Mesenchymal stem cell (in vitro differentiated cells and primary cell): ENCODE data around the gene CDH4.

ENCODE experiments used
- DNase-seq: peaks from one replicate; pipeline ENCODE4 v3.0.0-alpha.2; 2013
- H2AFZ ChIP-seq: one replicate; pipeline ENCODE4 v1.6.1; 2013; ENCODE audit warnings: low read depth, mild to moderate bottlenecking, control low read depth, inconsistent platforms, low read length, moderate library complexity
- H2AK5ac ChIP-seq: 2 replicates; pipeline ENCODE4 v1.6.1; 2013; ENCODE audit warnings: low read length, moderate library complexity, mild to moderate bottlenecking, inconsistent platforms; ENCODE audit not compliant: severe bottlenecking
- H2BK120ac ChIP-seq: one replicate; pipeline ENCODE4 v1.6.1; 2013; ENCODE audit warnings: low read depth, mild to moderate bottlenecking, inconsistent platforms, low read length, moderate library complexity
- H2BK12ac ChIP-seq, 2 experiments: one replicate each; pipeline ENCODE4 v1.6.1; 2013; ENCODE audit warnings: inconsistent platforms in 2 of 2, low read length in 2 of 2, mild to moderate bottlenecking in 2 of 2, moderate library complexity in 2 of 2, control low read depth in 1 of 2
- H2BK15ac ChIP-seq: one replicate; pipeline ENCODE4 v1.6.1; 2013; ENCODE audit warnings: mild to moderate bottlenecking, low read depth, inconsistent platforms; ENCODE audit not compliant: poor library complexity, severe bottlenecking
- H2BK5ac ChIP-seq: 2 replicates; pipeline ENCODE4 v1.6.1; 2013; ENCODE audit warnings: low read depth, mild to moderate bottlenecking, low read length, control low read depth, inconsistent platforms; ENCODE audit not compliant: poor library complexity, severe bottlenecking
- H3K14ac ChIP-seq, 2 experiments: one replicate each; pipeline ENCODE4 v1.6.1; 2013; ENCODE audit warnings: inconsistent platforms in 2 of 2, low read length in 2 of 2, control low read depth in 1 of 2, mild to moderate bottlenecking in 1 of 2, moderate library complexity in 1 of 2
- H3K18ac ChIP-seq, 2 experiments: one replicate each; pipeline ENCODE4 v1.6.1; 2013; ENCODE audit warnings: inconsistent platforms in 2 of 2, low read length in 2 of 2, control low read depth in 1 of 2, low read depth in 1 of 2, mild to moderate bottlenecking in 1 of 2
- H3K23ac ChIP-seq, 2 experiments: one replicate each; pipeline ENCODE4 v1.6.1; 2013; ENCODE audit warnings: inconsistent platforms in 2 of 2, low read length in 2 of 2, mild to moderate bottlenecking in 2 of 2, moderate library complexity in 2 of 2, control low read depth in 1 of 2
- H3K27ac ChIP-seq: 2 replicates; pipeline ENCODE4 v1.5.1; 2013; ENCODE audit warnings: mild to moderate bottlenecking, moderate library complexity, low read length, control low read depth, inconsistent platforms; ENCODE audit not compliant: poor library complexity, severe bottlenecking
- H3K27me3 ChIP-seq, 2 experiments: 2 replicates each; pipeline versions ENCODE4 v1.6.1 to v1.7.0; 2013; ENCODE audit warnings: low read length in 2 of 2, mild to moderate bottlenecking in 2 of 2, moderate library complexity in 2 of 2, control low read depth in 1 of 2, inconsistent platforms in 1 of 2; ENCODE audit not compliant: control insufficient read depth in 1 of 2, insufficient read depth in 1 of 2
- H3K36me3 ChIP-seq, 2 experiments: 2 replicates each; pipeline versions ENCODE4 v1.6.1 to v1.7.0; 2013; ENCODE audit warnings: low read length in 2 of 2, control low read depth in 1 of 2, inconsistent platforms in 1 of 2, low read depth in 1 of 2, mild to moderate bottlenecking in 1 of 2; ENCODE audit not compliant: insufficient read depth in 2 of 2, control insufficient read depth in 1 of 2
- H3K4ac ChIP-seq, 2 experiments: one replicate each; pipeline ENCODE4 v1.6.1; 2013; ENCODE audit warnings: inconsistent platforms in 2 of 2, low read length in 2 of 2, mild to moderate bottlenecking in 2 of 2, moderate library complexity in 2 of 2, control low read depth in 1 of 2, low read depth in 1 of 2
- H3K4me1 ChIP-seq: 2 replicates; pipeline ENCODE4 v1.6.1; 2013; ENCODE audit warnings: low read depth, low read length, control low read depth; ENCODE audit not compliant: control insufficient read depth, insufficient read depth
- H3K4me2 ChIP-seq: 2 replicates; pipeline ENCODE4 v1.6.1; 2013; ENCODE audit warnings: low read length, mild to moderate bottlenecking, inconsistent platforms; ENCODE audit not compliant: poor library complexity, severe bottlenecking
- H3K4me3 ChIP-seq, 2 experiments: 2 replicates each; pipeline versions ENCODE4 v1.5.1 to v1.7.0; 2013; ENCODE audit warnings: low read length in 2 of 2, mild to moderate bottlenecking in 2 of 2, control low read depth in 1 of 2, low read depth in 1 of 2; ENCODE audit not compliant: insufficient read depth in 1 of 2
- H3K79me1 ChIP-seq: replicated peaks from 2 replicates; pipeline ENCODE4 v1.6.1; 2013; ENCODE audit warnings: mild to moderate bottlenecking, control low read depth, low read length, inconsistent platforms; ENCODE audit not compliant: poor library complexity, severe bottlenecking
- H3K9ac ChIP-seq: 2 replicates; pipeline ENCODE4 v1.7.0; 2013; ENCODE audit warnings: mild to moderate bottlenecking, low read length, moderate library complexity
- H3K9me3 ChIP-seq: 2 replicates; pipeline ENCODE4 v1.7.0; 2013; ENCODE audit warnings: mild to moderate bottlenecking, low read length; ENCODE audit not compliant: control insufficient read depth
- H4K8ac ChIP-seq: one replicate; pipeline ENCODE4 v1.6.1; 2013; ENCODE audit warnings: inconsistent platforms, mild to moderate bottlenecking, low read length, moderate library complexity
- H4K91ac ChIP-seq: one replicate; pipeline ENCODE4 v1.6.1; 2013; ENCODE audit warnings: mild to moderate bottlenecking, low read length, inconsistent platforms
- WGBS: methylation state at CpG from one replicate; pipeline ENCODE4 v1.1.7; 2013; ENCODE audit warnings: mixed read lengths; 5-methylcytosine and 5-hydroxymethylcytosine counted together

Gene CDH4

DNA sequence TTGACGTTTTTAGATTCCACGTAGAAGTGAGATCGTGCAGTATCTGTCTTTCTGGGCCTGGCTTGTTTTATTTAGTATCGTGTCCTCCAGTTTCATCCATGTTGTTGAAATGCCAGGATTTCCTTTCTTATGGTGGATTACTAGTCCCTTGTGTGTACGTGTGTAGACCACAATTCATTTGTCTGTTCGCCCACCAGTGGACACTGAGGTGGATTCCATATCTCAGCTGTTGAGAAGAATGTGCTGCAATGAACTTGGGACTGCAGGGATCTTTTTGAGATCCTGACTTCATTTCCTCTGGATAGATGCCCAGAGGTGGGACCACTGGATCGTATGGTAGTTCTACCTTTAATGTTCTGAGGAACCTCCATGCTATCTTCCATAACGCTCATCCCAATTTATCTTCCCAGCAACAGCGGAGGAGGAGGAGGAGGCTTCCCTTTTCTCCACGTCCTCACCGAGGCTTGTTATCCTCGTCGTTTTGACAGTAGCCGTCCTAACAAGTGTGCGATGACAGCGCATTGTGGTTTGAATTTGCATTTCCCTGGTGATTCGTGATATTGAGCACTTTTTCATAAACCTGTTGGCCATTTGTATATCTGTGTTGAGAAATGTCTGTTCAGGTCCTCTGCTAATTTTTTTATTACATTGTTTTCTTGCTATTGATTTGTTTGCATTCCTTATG, 62.4 kb downstream of the CDH4 start:
- Histone ChIP-seq H4K8ac (no peak overlapping the region), H3K4me1 (no peaks in the 10 kb centered on the region), H3K36me3 (peaks cover 0 to 3% of the 10 kb centered on the region in 2 experiments), H3K14ac (no peak overlapping the region), H3K18ac (no peak overlapping the region), H3K4ac (no peak overlapping the region), H3K27ac (no peak overlapping the region), H2AK5ac (no peak overlapping the region), H3K27me3 (peaks cover 0 to 13% of the 10 kb centered on the region in 2 experiments), H3K79me1 (peaks cover 24% of the 10 kb centered on the region), H4K91ac (no peak overlapping the region), H2BK5ac (no peak overlapping the region), H3K23ac (no peak overlapping the region), H3K9me3 (no peaks in the 10 kb centered on the region), H3K4me3 (no peak overlapping the region), H2BK15ac (no peak overlapping the region), H2BK12ac (no peak overlapping the region), H2BK120ac (no peak overlapping the region), H3K9ac (no peak overlapping the region), H3K4me2 (no peak overlapping the region), H2AFZ (no peak overlapping the region)
- no peak for DNase-seq
- 94% methylated on average over 17 of the region's 17 CpGs for WGBS

- no peak overlapping the region for H3K27ac ChIP-seq
- H3K27me3 ChIP-seq, result peaks cover 0 to 13% of the 10 kb centered on the region in 2 experiments
- DNase-seq, result no peak
- H3K79me1 ChIP-seq, result peaks cover 24% of the 10 kb centered on the region
- no peak overlapping the region for H3K18ac ChIP-seq
- H2AK5ac ChIP-seq, result no peak overlapping the region
- no peak overlapping the region for H3K9ac ChIP-seq
- no peaks in the 10 kb centered on the region for H3K9me3 ChIP-seq
- H3K36me3 ChIP-seq, result peaks cover 0 to 3% of the 10 kb centered on the region in 2 experiments
- no peak overlapping the region for H2AFZ ChIP-seq
- no peak overlapping the region for H2BK15ac ChIP-seq
- no peak overlapping the region for H4K8ac ChIP-seq
- H3K14ac ChIP-seq, result no peak overlapping the region
- H2BK12ac ChIP-seq, result no peak overlapping the region
- no peak overlapping the region for H3K23ac ChIP-seq
- H3K4me3 ChIP-seq, result no peak overlapping the region
- no peak overlapping the region for H2BK5ac ChIP-seq
- no peak overlapping the region for H3K4ac ChIP-seq
- WGBS, result 89% methylated on average over 6 of the region's 9 CpGs
- H4K91ac ChIP-seq, result no peak overlapping the region
- no peak overlapping the region for H3K4me2 ChIP-seq
- H2BK120ac ChIP-seq, result no peak overlapping the region
- no peaks in the 10 kb centered on the region for H3K4me1 ChIP-seq
Measured at GRCh38 chr20:61315319-61315718, 63.3 kb downstream of the CDH4 start.

DNA sequence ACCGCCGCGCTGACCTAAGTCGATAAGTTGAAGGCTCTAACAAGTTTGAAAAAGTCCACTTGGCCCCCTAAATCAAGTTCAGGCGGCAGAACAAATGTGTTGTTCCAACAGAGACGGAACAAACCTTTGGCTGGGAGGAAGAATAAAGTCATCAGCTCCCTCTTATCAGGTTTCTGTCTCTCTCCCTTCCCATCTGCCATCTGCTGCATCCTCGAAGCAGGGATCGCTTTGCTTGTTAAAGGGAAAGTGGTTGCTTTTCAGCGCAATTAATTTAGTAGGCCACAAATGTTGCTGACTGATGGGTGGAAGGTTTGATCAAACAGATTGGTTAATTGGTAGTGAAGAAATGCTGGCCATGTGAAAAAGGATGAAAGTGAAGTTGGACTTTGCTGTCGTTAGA, 64.3 kb downstream of the CDH4 start:
- H3K4me1 ChIP-seq, result peaks cover 3% of the 10 kb centered on the region
- DNase-seq, result no peak
- no peak overlapping the region for H3K4ac ChIP-seq
- peaks cover 19% of the 10 kb centered on the region for H3K79me1 ChIP-seq
- H3K4me2 ChIP-seq, result no peak overlapping the region
- no peak overlapping the region for H3K4me3 ChIP-seq
- H3K27me3 ChIP-seq, result peaks cover 0 to 13% of the 10 kb centered on the region in 2 experiments
- H3K18ac ChIP-seq, result no peak overlapping the region
- H2AFZ ChIP-seq, result no peak overlapping the region
- no peak overlapping the region for H2BK12ac ChIP-seq
- H3K27ac ChIP-seq, result no peak overlapping the region
- H2BK5ac ChIP-seq, result no peak overlapping the region
- peaks cover 0 to 3% of the 10 kb centered on the region in 2 experiments for H3K36me3 ChIP-seq
- H2BK120ac ChIP-seq, result no peak overlapping the region
- WGBS, result 93% methylated on average over 10 of the region's 10 CpGs
- no peak overlapping the region for H3K23ac ChIP-seq
- H4K91ac ChIP-seq, result no peak overlapping the region
- no peak overlapping the region for H3K9ac ChIP-seq
- H4K8ac ChIP-seq, result no peak overlapping the region
- H2BK15ac ChIP-seq, result no peak overlapping the region
- H3K14ac ChIP-seq, result no peak overlapping the region
- no peak overlapping the region for H2AK5ac ChIP-seq
- no peaks in the 10 kb centered on the region for H3K9me3 ChIP-seq

GRCh38 chr20:61317966-61318530, 66.0 kb downstream of the CDH4 start:
- Histone ChIP-seq H3K18ac (no peak overlapping the region), H2BK120ac (no peak overlapping the region), H3K4me2 (no peak overlapping the region), H3K4me3 (no peak overlapping the region), H3K23ac (no peak overlapping the region), H4K91ac (no peak overlapping the region), H3K9ac (no peak overlapping the region), H3K9me3 (no peaks in the 10 kb centered on the region), H2AFZ (no peak overlapping the region), H2BK15ac (no peak overlapping the region), H4K8ac (no peak overlapping the region), H3K14ac (no peak overlapping the region), H3K4me1 (peaks cover 3% of the 10 kb centered on the region), H3K27me3 (peaks cover 0 to 13% of the 10 kb centered on the region in 2 experiments), H3K36me3 (peaks cover 0 to 3% of the 10 kb centered on the region in 2 experiments), H2BK12ac (no peak overlapping the region), H3K79me1 (peaks cover 13% of the 10 kb centered on the region), H3K4ac (no peak overlapping the region), H3K27ac (no peak overlapping the region), H2BK5ac (no peak overlapping the region), H2AK5ac (no peak overlapping the region)
- no peak for DNase-seq
- 84% methylated on average over 12 of the region's 12 CpGs for WGBS
